Measurements from ENCODE around the gene CLDN22.

GRCh38 chr4:183286590-183287308 lies 33.3 kb downstream of the CLDN22 start:
- no peak for TF ChIP-seq RAD21 (conservative IDR thresholded peaks at IDR 0.05 in 1 of 2, IDR thresholded peaks at IDR 0.05 in 1 of 2)
- TF ChIP-seq, protein P1, sequence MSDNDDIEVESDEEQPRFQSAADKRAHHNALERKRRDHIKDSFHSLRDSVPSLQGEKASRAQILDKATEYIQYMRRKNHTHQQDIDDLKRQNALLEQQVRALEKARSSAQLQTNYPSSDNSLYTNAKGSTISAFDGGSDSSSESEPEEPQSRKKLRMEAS (IDR thresholded peaks at IDR 0.05): no peak
- TF ChIP-seq HMGXB4 (CRISPR knock-in tag; IDR thresholded peaks at IDR 0.05; ENCODE audit: borderline replicate concordance): no peak
- no peak for TF ChIP-seq MAZ (IDR thresholded peaks at IDR 0.05; ENCODE audit: borderline replicate concordance, low read depth, low read length)
- no peak for TF ChIP-seq CTCF (IDR thresholded peaks at IDR 0.05)
- no peak for TF ChIP-seq CEBPB (IDR thresholded peaks at IDR 0.05)
- TF ChIP-seq RARB (CRISPR knock-in tag; IDR thresholded peaks at IDR 0.05): no peak
- TF ChIP-seq SREBF2 (IDR thresholded peaks at IDR 0.05): no peak
